Measurements from ENCODE around the gene NDUFB4.
"Not testable (repeated sequence)": the region's sequence is repeated elsewhere in the genome, so short reads cannot be mapped to it uniquely, and the experiment has no call there.

The NDUFB4 gene

GRCh38 chr3:120634539-120634938 lies 38.4 kb downstream of the NDUFB4 start:
- in situ Hi-C loops (cut with MboI; ENCODE audit: low sequenced_read_pairs): no loop called here

GRCh38 chr3:120636795-120637401 lies 40.8 kb downstream of the NDUFB4 start:
- in situ Hi-C loops (cut with MboI; ENCODE audit: low sequenced_read_pairs): no loop called here

GRCh38 chr3:120637851-120638559 lies 41.9 kb downstream of the NDUFB4 start:
- in situ Hi-C loops (cut with MboI; ENCODE audit: low sequenced_read_pairs): no loop called here

DNA sequence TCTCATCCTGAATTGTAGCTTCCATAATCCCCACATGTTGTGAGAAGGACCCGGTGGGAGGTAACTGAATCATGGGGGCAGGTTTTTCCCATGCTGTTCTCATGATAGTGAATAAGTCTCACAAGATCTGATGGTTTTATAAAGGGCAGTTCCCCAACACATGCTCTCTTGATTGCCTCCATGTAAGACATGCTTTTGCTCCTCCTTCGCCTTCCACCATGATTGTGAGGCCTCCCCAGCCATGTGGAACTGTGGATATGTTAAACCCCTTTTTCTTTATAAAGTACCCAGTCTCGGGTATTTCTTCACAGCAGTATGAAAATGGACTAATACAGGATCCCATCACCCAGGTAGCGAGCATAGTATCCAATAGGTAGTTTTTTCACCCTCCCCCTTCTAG lies 42.7 kb downstream of the NDUFB4 start:
- in situ Hi-C loops (cut with MboI; ENCODE audit: low sequenced_read_pairs): not testable (repeated sequence)

- in situ Hi-C loops (cut with MboI; ENCODE audit: low sequenced_read_pairs): no loop called here
Observed at GRCh38 chr3:120640231-120640630, 44.1 kb downstream of the NDUFB4 start.

- in situ Hi-C loops (cut with MboI; ENCODE audit: low sequenced_read_pairs): no loop called here
Observed at GRCh38 chr3:120641696-120642246, 45.6 kb downstream of the NDUFB4 start.

- in situ Hi-C loops (cut with MboI; ENCODE audit: low sequenced_read_pairs): no loop called here
Observed at GRCh38 chr3:120642368-120642948, 46.3 kb downstream of the NDUFB4 start.

DNA sequence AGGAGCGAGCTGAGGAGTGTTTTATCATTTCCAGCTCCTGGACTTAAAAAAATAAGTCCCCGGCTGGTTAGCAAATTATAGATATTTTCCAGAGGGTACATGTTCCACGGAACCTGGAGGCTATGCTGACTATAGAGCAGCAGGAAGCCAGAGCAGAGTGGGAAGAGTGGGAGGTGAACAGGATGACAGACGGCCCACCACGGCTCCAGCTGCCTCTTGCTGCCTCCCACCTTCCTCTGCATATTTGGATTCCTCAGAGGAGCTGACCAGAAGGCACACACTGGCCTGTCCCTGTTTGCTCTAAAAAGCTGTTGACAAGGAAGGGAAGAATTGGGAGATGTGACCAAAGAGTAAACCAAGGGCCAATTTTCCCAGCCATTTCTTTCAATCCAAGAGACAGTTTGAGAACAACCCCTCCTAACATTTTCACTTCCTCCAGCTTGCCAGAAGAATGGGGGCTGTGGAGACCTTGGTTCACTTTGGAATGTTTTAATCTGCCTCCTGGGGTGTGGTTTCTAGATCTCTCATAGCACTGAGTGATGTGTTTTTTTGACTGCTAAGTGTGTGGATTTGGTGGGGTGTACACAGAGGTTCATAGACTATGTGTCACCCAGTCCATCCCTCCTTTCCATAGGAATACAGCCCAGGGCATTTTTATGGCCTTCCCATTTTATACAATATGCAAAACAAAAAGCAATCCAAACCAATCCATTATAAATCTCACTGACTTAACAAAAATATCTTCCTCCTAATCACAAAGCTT lies 49.1 kb downstream of the NDUFB4 start:
- in situ Hi-C loops (cut with MboI; ENCODE audit: low sequenced_read_pairs): no loop called here

DNA sequence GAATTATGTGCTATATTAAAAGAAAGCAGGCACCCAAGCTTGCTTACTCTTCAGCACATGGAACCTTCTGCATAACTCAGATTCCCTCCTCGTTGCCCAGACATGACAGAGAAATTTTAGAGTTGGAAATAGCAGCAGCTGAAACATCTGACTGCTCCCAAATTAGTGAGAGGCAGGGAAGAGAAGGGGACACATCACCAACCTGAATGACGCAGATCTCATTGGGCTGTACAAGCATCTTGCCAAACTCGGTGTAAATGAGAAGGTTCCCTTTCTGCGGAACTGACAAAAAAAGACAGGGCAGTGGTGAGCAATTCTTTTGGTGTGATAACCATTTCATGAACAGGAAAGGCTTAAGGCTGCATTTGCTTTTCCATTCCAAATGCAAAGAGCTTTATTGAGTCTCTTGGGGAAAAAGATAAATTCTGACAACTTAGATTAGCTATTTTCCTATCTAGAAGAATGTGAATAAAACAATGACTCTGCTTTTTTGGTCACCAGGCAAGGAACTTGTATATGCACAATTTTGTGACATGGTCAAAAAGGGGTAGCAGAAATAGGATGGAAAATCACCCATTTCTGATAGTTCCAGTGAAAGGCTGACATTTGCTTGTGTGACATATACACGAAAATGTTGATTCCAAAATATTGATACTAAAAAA lies 50.8 kb downstream of the NDUFB4 start:
- in situ Hi-C loops (cut with MboI; ENCODE audit: low sequenced_read_pairs): no loop called here

DNA sequence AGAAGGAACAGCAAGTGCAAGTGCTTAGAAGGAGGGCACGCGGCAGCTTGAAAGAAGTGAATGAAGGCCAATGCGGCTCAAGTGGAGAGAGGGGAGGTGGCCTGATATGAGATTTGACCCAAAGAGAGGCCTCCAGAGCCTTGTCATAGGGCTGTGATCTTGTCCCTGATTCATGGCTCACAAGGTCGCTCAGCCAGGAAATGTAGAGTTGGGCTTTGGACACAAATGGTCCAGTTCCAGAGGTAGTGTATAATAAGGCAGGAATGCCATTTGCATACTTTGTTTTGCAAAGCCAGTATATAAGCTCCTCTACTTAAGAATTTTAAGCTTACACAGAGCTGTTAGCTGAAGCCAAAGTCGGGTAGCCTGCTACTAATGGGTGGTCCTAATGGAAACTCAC lies 52.2 kb downstream of the NDUFB4 start:
- in situ Hi-C loops (cut with MboI; ENCODE audit: low sequenced_read_pairs): no loop called here

- in situ Hi-C loops (cut with MboI; ENCODE audit: low sequenced_read_pairs): no loop called here
Observed at GRCh38 chr3:120649830-120650233, 53.7 kb downstream of the NDUFB4 start.

- in situ Hi-C loops (cut with MboI; ENCODE audit: low sequenced_read_pairs): no loop called here
Observed at GRCh38 chr3:120650311-120650710, 54.2 kb downstream of the NDUFB4 start.

All from HL-60/S4 treated with phorbol 12-myristate 13-acetate at 8.2 ng/mL for 4 days and 3 days (cell line).